Activated CD4-positive, alpha-beta T cell treated with anti-CD3 and anti-CD28 coated beads, Interleukin-2, amount 10 ng/mL, durations not matched to agents 7 days and 5 days (primary cell): Measurements from ENCODE around the gene PCDHB14. TPM values are rescaled to one million over a fixed set of nuclear protein-coding genes. Genes with fewer than 3 reads are reported as not detected.
"Not testable (repeated sequence)": the region's sequence is repeated elsewhere in the genome, so short reads cannot be mapped to it uniquely, and the experiment has no call there.

Experiments used
- CTCF ChIA-PET: fragments of 350-600 bp; sonication (Branson Sonifier 250); formaldehyde crosslinking; loops from one replicate; lab custom pipeline; 2021; ENCODE audit warnings: antibody characterized with exemption; lab: Charles Lee
- POLR2A ChIA-PET: fragments of 350-600 bp; sonication (Branson Sonifier 250); formaldehyde crosslinking; loops from one replicate; lab custom pipeline; 2021; ENCODE audit warnings: antibody characterized with exemption; lab: Charles Lee
- DNase-seq: peaks from one replicate; pipeline ENCODE4 v3.0.0-alpha.2; 2020
- H3K27ac Mint-ChIP-seq: one replicate; pipeline ENCODE4 v1.8.0; 2021; ENCODE audit warnings: mild to moderate bottlenecking, moderate library complexity, mixed read lengths
- H3K27me3 Mint-ChIP-seq: one replicate; pipeline ENCODE4 v1.8.0; 2021; ENCODE audit warnings: mixed read lengths
- H3K36me3 Mint-ChIP-seq: one replicate; pipeline ENCODE4 v1.8.0; 2021; ENCODE audit warnings: low read depth, mixed read lengths
- H3K4me1 Mint-ChIP-seq: one replicate; pipeline ENCODE4 v1.8.0; 2021; ENCODE audit warnings: mixed read lengths
- H3K4me3 Mint-ChIP-seq: one replicate; pipeline ENCODE4 v1.8.0; 2021; ENCODE audit warnings: mild to moderate bottlenecking, moderate library complexity, mixed read lengths
- H3K9me3 Mint-ChIP-seq: one replicate; pipeline ENCODE4 v1.8.0; 2021; ENCODE audit warnings: mixed read lengths
- total RNA-seq, 2 experiments: library from RNA; stranded (reverse); gene quantifications; one replicate each; pipeline ENCODE4 v1.2.3, GENCODE V29; 2021

PCDHB14 gene
- total RNA-seq, 2 experiments from 2014 or later: not detected

GRCh38 chr5:141192110-141192725 is 30.9 kb upstream of the PCDHB14 start, which contains the start of gene PCDHB10:
TSS of gene PCDHB10 (plus strand) at chr5:141192353. CDS start at chr5:141192553, 200 bp downstream.
- peaks cover 2% of the 10 kb centered on the region for H3K36me3 Mint-ChIP-seq
- CTCF ChIA-PET: interaction anchor here (1.2 kb wide), 1 partner anchor 365 kb away, joined by 3 read pairs; no protein-coding TSS in a partner anchor
- H3K4me1 Mint-ChIP-seq: no peaks in the 10 kb centered on the region
- H3K9me3 Mint-ChIP-seq: peaks cover 26% of the 10 kb centered on the region
- H3K27me3 Mint-ChIP-seq: peaks cover 7% of the 10 kb centered on the region
- no peak within 1 kb of the TSS for H3K27ac Mint-ChIP-seq
- POLR2A ChIA-PET: no interaction called here
- no peak within 1 kb of the TSS for H3K4me3 Mint-ChIP-seq
- peak; percentile 18 for DNase-seq

GRCh38 chr5:141194332-141194731 is 28.8 kb upstream of the PCDHB14 start:
- H3K36me3 Mint-ChIP-seq, CTCF ChIA-PET, H3K27me3 Mint-ChIP-seq, H3K4me1 Mint-ChIP-seq, H3K27ac Mint-ChIP-seq, POLR2A ChIA-PET, DNase-seq, H3K4me3 Mint-ChIP-seq: not testable (repeated sequence)
- peaks cover 28% of the 10 kb centered on the region for H3K9me3 Mint-ChIP-seq

- H3K9me3 Mint-ChIP-seq: peaks cover 37% of the 10 kb centered on the region
- ChIA-PET POLR2A (no interaction called here), CTCF (no interaction called here)
- H3K4me3 Mint-ChIP-seq: no peak overlapping the region
- DNase-seq: no peak
- no peaks in the 10 kb centered on the region for H3K36me3 Mint-ChIP-seq
- H3K27me3 Mint-ChIP-seq: peaks cover 4% of the 10 kb centered on the region
- H3K4me1 Mint-ChIP-seq: no peaks in the 10 kb centered on the region
- no peak overlapping the region for H3K27ac Mint-ChIP-seq
Observed at GRCh38 chr5:141196363-141196762, 26.8 kb upstream of the PCDHB14 start.

GRCh38 chr5:141199359-141200235 is 23.5 kb upstream of the PCDHB14 start, which contains the start of gene PCDHB11:
TSS of gene PCDHB11 (plus strand) at chr5:141199627. CDS start at chr5:141199775, 148 bp downstream.
- H3K36me3 Mint-ChIP-seq: peaks cover 2% of the 10 kb centered on the region
- no peak for DNase-seq
- CTCF ChIA-PET: no interaction called here
- H3K9me3 Mint-ChIP-seq: peaks cover 25% of the 10 kb centered on the region
- H3K27me3 Mint-ChIP-seq: no peaks in the 10 kb centered on the region
- no peak within 1 kb of the TSS for H3K4me3 Mint-ChIP-seq
- no peaks in the 10 kb centered on the region for H3K4me1 Mint-ChIP-seq
- POLR2A ChIA-PET: no interaction called here
- no peak within 1 kb of the TSS for H3K27ac Mint-ChIP-seq

- H3K27me3 Mint-ChIP-seq, POLR2A ChIA-PET, H3K4me1 Mint-ChIP-seq, CTCF ChIA-PET, H3K36me3 Mint-ChIP-seq, DNase-seq, H3K27ac Mint-ChIP-seq, H3K4me3 Mint-ChIP-seq: not testable (repeated sequence)
- peaks cover 24% of the 10 kb centered on the region for H3K9me3 Mint-ChIP-seq
Observed at GRCh38 chr5:141201126-141201525, 22.0 kb upstream of the PCDHB14 start.

GRCh38 chr5:141201646-141202045 is 21.5 kb upstream of the PCDHB14 start:
- H3K4me1 Mint-ChIP-seq, H3K36me3 Mint-ChIP-seq, POLR2A ChIA-PET, H3K27ac Mint-ChIP-seq, CTCF ChIA-PET, H3K27me3 Mint-ChIP-seq, DNase-seq, H3K4me3 Mint-ChIP-seq: not testable (repeated sequence)
- peaks cover 19% of the 10 kb centered on the region for H3K9me3 Mint-ChIP-seq

- no peak within 1 kb of the TSS for H3K4me3 Mint-ChIP-seq
- peaks cover 9% of the 10 kb centered on the region for H3K27me3 Mint-ChIP-seq
- POLR2A ChIA-PET: no interaction called here
- H3K36me3 Mint-ChIP-seq: peaks cover 2% of the 10 kb centered on the region
- no peaks in the 10 kb centered on the region for H3K4me1 Mint-ChIP-seq
- DNase-seq: no peak
- peaks cover 4% of the 10 kb centered on the region for H3K9me3 Mint-ChIP-seq
- H3K27ac Mint-ChIP-seq: no peak within 1 kb of the TSS
- CTCF ChIA-PET: no interaction called here
Observed at GRCh38 chr5:141208478-141208877, 14.7 kb upstream of the PCDHB14 start, which contains the start of gene PCDHB12. TSS of gene PCDHB12 (plus strand) at chr5:141208719. CDS start at chr5:141208908, 189 bp downstream.

GRCh38 chr5:141210281-141210680 is 12.9 kb upstream of the PCDHB14 start:
- not testable (repeated sequence) for H3K4me3 Mint-ChIP-seq

GRCh38 chr5:141210849-141211248 is 12.3 kb upstream of the PCDHB14 start:
- H3K9me3 Mint-ChIP-seq: peaks cover 12% of the 10 kb centered on the region

More at GRCh38 chr5:141210281-141210680, 12.9 kb upstream of the PCDHB14 start:
- DNase-seq, H3K4me1 Mint-ChIP-seq, CTCF ChIA-PET, H3K27ac Mint-ChIP-seq, POLR2A ChIA-PET, H3K36me3 Mint-ChIP-seq: not testable (repeated sequence)
- Mint-ChIP-seq H3K9me3 (peaks cover 11% of the 10 kb centered on the region), H3K27me3 (peaks cover 12% of the 10 kb centered on the region)

GRCh38 chr5:141213656-141214339 is 9.3 kb upstream of the PCDHB14 start, which contains the start of gene PCDHB13:
TSS of gene PCDHB13 (plus strand) at chr5:141213919. CDS start at chr5:141214124, 205 bp downstream.
- peaks cover 16% of the 10 kb centered on the region for H3K9me3 Mint-ChIP-seq
- DNase-seq, H3K4me1 Mint-ChIP-seq, H3K4me3 Mint-ChIP-seq, POLR2A ChIA-PET, H3K27ac Mint-ChIP-seq, H3K36me3 Mint-ChIP-seq: not testable (repeated sequence)
- CTCF ChIA-PET: interaction anchor here (0.6 kb wide), 1 partner anchor 9 kb away, joined by 3 read pairs; the partner anchor contains the start of gene PCDHB14
- peaks cover 15% of the 10 kb centered on the region for H3K27me3 Mint-ChIP-seq

More at GRCh38 chr5:141210849-141211248, 12.3 kb upstream of the PCDHB14 start:
- H3K4me3 Mint-ChIP-seq, H3K36me3 Mint-ChIP-seq, POLR2A ChIA-PET, CTCF ChIA-PET, DNase-seq, H3K27ac Mint-ChIP-seq, H3K4me1 Mint-ChIP-seq: not testable (repeated sequence)
- peaks cover 13% of the 10 kb centered on the region for H3K27me3 Mint-ChIP-seq

- Mint-ChIP-seq H3K27me3 (peaks cover 15% of the 10 kb centered on the region), H3K9me3 (peaks cover 14% of the 10 kb centered on the region)
- H3K4me1 Mint-ChIP-seq, H3K27ac Mint-ChIP-seq, POLR2A ChIA-PET, H3K36me3 Mint-ChIP-seq, H3K4me3 Mint-ChIP-seq, DNase-seq: not testable (repeated sequence)
- CTCF ChIA-PET: interaction anchor here (0.6 kb wide), 1 partner anchor 9 kb away, joined by 3 read pairs; the partner anchor contains the start of gene PCDHB14
Observed at GRCh38 chr5:141214583-141214982, 8.6 kb upstream of the PCDHB14 start.

- H3K27ac Mint-ChIP-seq: not testable (repeated sequence)
- peaks cover 16% of the 10 kb centered on the region for H3K9me3 Mint-ChIP-seq
Observed at GRCh38 chr5:141215504-141215903, 7.6 kb upstream of the PCDHB14 start.

More at GRCh38 chr5:141215504-141215903, 7.6 kb upstream of the PCDHB14 start:
- CTCF ChIA-PET, POLR2A ChIA-PET, H3K4me1 Mint-ChIP-seq, H3K36me3 Mint-ChIP-seq, H3K4me3 Mint-ChIP-seq, DNase-seq: not testable (repeated sequence)
- peaks cover 12% of the 10 kb centered on the region for H3K27me3 Mint-ChIP-seq
